IMR-90 (cell line): ENCODE measurements around the gene C10orf62. TPM values are rescaled to one million over a fixed set of nuclear protein-coding genes. Genes with fewer than 3 reads are reported as not detected.

Source experiments
- ATAC-seq: fragments of 200-7000 bp; cut with Tn5 transposase; 2 replicates; pipeline ENCODE4 v1.9.1; 2020; ENCODE audit warnings: low read depth, mild to moderate bottlenecking, moderate library complexity
- BruUV-seq: library from RNA; stranded (reverse); fragments of 400-500 nt; replicated peaks from 2 replicates; lab custom pipeline; 2021; lab: Mats Ljungman, UMichigan
- CTCF ChIA-PET: fragments of 300-600 bp; formaldehyde crosslinking; extraction: SDS; loops from one replicate; lab custom pipeline; 2021; ENCODE audit warnings: antibody characterized with exemption; lab: Yijun Ruan, JAX
- POLR2A ChIA-PET: fragments of 300-600 bp; sonication (Branson Sonifier 250); formaldehyde crosslinking; loops from one replicate; lab custom pipeline; 2022; ENCODE audit warnings: antibody characterized with exemption; ENCODE audit not compliant: unreplicated experiment; lab: Charles Lee
- DNase-seq: peaks from one replicate; pipeline ENCODE4 v3.0.0; 2013
- H2AFZ ChIP-seq: replicated peaks from 2 replicates; pipeline ENCODE3; 2013; ENCODE audit warnings: low read length, mild to moderate bottlenecking; ENCODE audit not compliant: poor library complexity
- H2AK5ac ChIP-seq: 2 replicates; pipeline ENCODE4 v1.6.1; 2013; ENCODE audit warnings: low read depth, low read length, inconsistent platforms
- H2AK9ac ChIP-seq: replicated peaks from 2 replicates; pipeline ENCODE3; 2013; ENCODE audit warnings: mild to moderate bottlenecking, low read depth, low read length, moderate library complexity; ENCODE audit not compliant: poor library complexity
- H2BK120ac ChIP-seq: 2 replicates; pipeline ENCODE4 v1.6.1; 2013; ENCODE audit warnings: low read depth, low read length, inconsistent platforms
- H2BK15ac ChIP-seq: 3 replicates; pipeline ENCODE4 v1.6.1; 2013; ENCODE audit warnings: low read depth, low read length, inconsistent platforms
- H2BK20ac ChIP-seq: 2 replicates; pipeline ENCODE4 v1.6.1; 2013; ENCODE audit warnings: low read depth, mild to moderate bottlenecking, inconsistent platforms, low read length, moderate library complexity
- H2BK5ac ChIP-seq: 2 replicates; pipeline ENCODE4 v1.6.1; 2013; ENCODE audit warnings: mild to moderate bottlenecking, low read depth, low read length, inconsistent platforms; ENCODE audit not compliant: poor library complexity, severe bottlenecking
- H3K14ac ChIP-seq: replicated peaks from 2 replicates; pipeline ENCODE4 v1.6.1; 2013; ENCODE audit warnings: low read depth, low read length, inconsistent platforms
- H3K18ac ChIP-seq: 2 replicates; pipeline ENCODE4 v1.6.1; 2013; ENCODE audit warnings: low read depth, low read length, control low read depth
- H3K23ac ChIP-seq: 2 replicates; pipeline ENCODE4 v1.6.1; 2013; ENCODE audit warnings: low read depth, low read length, inconsistent platforms
- H3K27ac ChIP-seq: 2 replicates; pipeline ENCODE4 v1.5.1; 2013; ENCODE audit warnings: mild to moderate bottlenecking, control low read depth, low read length; ENCODE audit not compliant: insufficient read depth
- H3K27me3 ChIP-seq: 2 replicates; pipeline ENCODE4 v1.6.1; 2013; ENCODE audit warnings: low read length; ENCODE audit not compliant: control insufficient read depth, insufficient read depth
- H3K36me3 ChIP-seq: 2 replicates; pipeline ENCODE4 v1.6.1; 2013; ENCODE audit warnings: low read length, mixed read lengths; ENCODE audit not compliant: control insufficient read depth, insufficient read depth
- H3K4ac ChIP-seq: 2 replicates; pipeline ENCODE4 v1.6.1; 2013; ENCODE audit warnings: low read depth, low read length, inconsistent platforms
- H3K4me1 ChIP-seq: 2 replicates; pipeline ENCODE4 v1.6.1; 2013; ENCODE audit warnings: low read length, mixed read lengths; ENCODE audit not compliant: control insufficient read depth, insufficient read depth
- H3K4me2 ChIP-seq: 2 replicates; pipeline ENCODE4 v1.6.1; 2013; ENCODE audit warnings: low read depth, mild to moderate bottlenecking, control low read depth, low read length, moderate library complexity
- H3K4me3 ChIP-seq: 2 replicates; pipeline ENCODE4 v1.5.1; 2013; ENCODE audit warnings: low read depth, mild to moderate bottlenecking, control low read depth, low read length, moderate library complexity; ENCODE audit not compliant: insufficient read depth
- H3K56ac ChIP-seq: 2 replicates; pipeline ENCODE4 v1.6.1; 2013; ENCODE audit warnings: low read length, inconsistent platforms; ENCODE audit not compliant: insufficient read depth; ENCODE audit errors: extremely low read depth
- H3K79me1 ChIP-seq, 2 experiments: 2 replicates each; pipeline ENCODE4 v1.6.1; 2013; ENCODE audit warnings: low read length in 2 of 2, inconsistent platforms in 1 of 2, low read depth in 1 of 2
- H3K9ac ChIP-seq: 2 replicates; pipeline ENCODE4 v1.6.1; 2013; ENCODE audit warnings: low read depth, low read length, control low read depth
- H3K9me1 ChIP-seq: 2 replicates; pipeline ENCODE4 v1.6.1; 2013; ENCODE audit warnings: low read length, inconsistent platforms; ENCODE audit not compliant: insufficient read depth
- H3K9me3 ChIP-seq: 2 replicates; pipeline ENCODE4 v1.6.1; 2013; ENCODE audit warnings: low read length; ENCODE audit not compliant: control insufficient read depth, insufficient read depth
- H4K20me1 ChIP-seq: 2 replicates; pipeline ENCODE4 v1.6.1; 2013; ENCODE audit warnings: low read length, inconsistent platforms; ENCODE audit not compliant: insufficient read depth
- H4K5ac ChIP-seq: 2 replicates; pipeline ENCODE4 v1.6.1; 2013; ENCODE audit warnings: mild to moderate bottlenecking, low read depth, low read length, control low read depth
- H4K8ac ChIP-seq, 2 experiments: 2 replicates each; pipeline ENCODE4 v1.6.1; 2013; ENCODE audit warnings: low read depth in 2 of 2, low read length in 2 of 2, control low read depth in 1 of 2, inconsistent platforms in 1 of 2
- H4K91ac ChIP-seq: 2 replicates; pipeline ENCODE4 v1.6.1; 2013; ENCODE audit warnings: low read depth, low read length, inconsistent platforms; ENCODE audit not compliant: insufficient read depth
- MXI1 ChIP-seq: IDR thresholded peaks from 2 replicates; pipeline ENCODE4 v1.6.1; 2012; ENCODE audit warnings: low read depth, mild to moderate bottlenecking, low read length, moderate library complexity, borderline replicate concordance
- whole genome bisulfite sequencing, 2 experiments: methylation state at CpG; one replicate each; pipeline versions ENCODE4 v1.1.5 to v1.1.7; 2013; ENCODE audit warnings: missing lambda C conversion rate in 2 of 2; ENCODE audit not compliant: insufficient read length in 1 of 2; ENCODE audit errors: extremely low coverage in 2 of 2; 5-methylcytosine and 5-hydroxymethylcytosine counted together
- dilution Hi-C: fragments of 300-500 bp; cut with HindIII; formaldehyde crosslinking; loops from one replicate; pipeline ENCODE4 v1.14.3; 2018; ENCODE audit warnings: low sequenced_read_pairs; ENCODE audit not compliant: unreplicated experiment
- in situ Hi-C: fragments of 300-500 bp; cut with MboI; formaldehyde crosslinking; loops from 3 replicates; pipeline ENCODE4 v1.14.3; 2019; ENCODE audit warnings: low sequenced_read_pairs, inconsistent platforms, mixed read lengths
- intact Hi-C: fragments of 100-400 bp; cut with micrococcal nuclease; formaldehyde crosslinking; loops from 2 replicates; pipeline ENCODE4 v1.10.0; 2022
- polyA plus RNA-seq, 3 experiments: library from polyadenylated mRNA; depleted of rRNA; stranded (reverse); fragments of >200 nt; gene quantifications; 2 replicates each; pipeline ENCODE4 v1.2.3, GENCODE V29; 2012; ENCODE audit warnings: low replicate concordance in 1 of 3
- total RNA-seq: library from RNA; depleted of rRNA; stranded (reverse); fragments of >200 nt; gene quantifications from 2 replicates; pipeline ENCODE4 v1.2.3, GENCODE V29; 2012

C10orf62 gene
- total and polyA plus RNA-seq, 2 of the 4 experiments (the other 2 are of a cell fraction): not detected

GRCh38 chr10:97547271-97547600 lies 42.3 kb upstream of the C10orf62 start:
- H3K79me1 ChIP-seq: peaks cover 27 to 77% of the 10 kb centered on the region in 2 experiments
- dilution Hi-C loops (no loop called here), in situ Hi-C loops (no loop called here), intact Hi-C loops (no loop called here)
- H3K14ac ChIP-seq: no peak overlapping the region
- peak overlapping the region; percentile 46 for H2AK5ac ChIP-seq
- no TSS peak for BruUV-seq
- H2BK20ac ChIP-seq: peak overlapping the region; percentile 24; the same call in 1 of the 2 replicates
- H3K36me3 ChIP-seq: no peaks in the 10 kb centered on the region
- 56% methylated on average over 3 of the region's 4 CpGs; no CpG with 5 or more reads in 1 of the 2 experiments for WGBS, 2 experiments
- no peaks in the 10 kb centered on the region for H3K9me3 ChIP-seq
- H3K4me1 ChIP-seq: peaks cover 28% of the 10 kb centered on the region
- DNase-seq: no peak
- no peak overlapping the region for H4K8ac ChIP-seq
- H4K20me1 ChIP-seq: no peaks in the 10 kb centered on the region
- H2AFZ ChIP-seq: peak overlapping the region; percentile 46
- no peak overlapping the region for H2BK15ac ChIP-seq
- no peaks in the 10 kb centered on the region for H3K27me3 ChIP-seq
- no peak overlapping the region for H3K23ac ChIP-seq
- ATAC-seq: no peak
- no peak overlapping the region for H3K56ac ChIP-seq
- no peak overlapping the region for H2BK5ac ChIP-seq
- no peak overlapping the region for H3K4me3 ChIP-seq
- H3K27ac ChIP-seq: no peak overlapping the region
- no peak overlapping the region for H3K9ac ChIP-seq
- no peak overlapping the region for H3K18ac ChIP-seq
- TF ChIP-seq MXI1: no peak
- no peak overlapping the region for H4K5ac ChIP-seq
- H3K9me1 ChIP-seq: peaks cover 6% of the 10 kb centered on the region; the same call in 1 of the 2 replicates
- H2BK120ac ChIP-seq: no peak overlapping the region
- no peak overlapping the region for H3K4me2 ChIP-seq
- H2AK9ac ChIP-seq: no peak overlapping the region
- no peak overlapping the region for H4K91ac ChIP-seq
- POLR2A ChIA-PET: no interaction called here
- H3K4ac ChIP-seq: no peak overlapping the region
- CTCF ChIA-PET: no interaction called here
